GM12875 (cell line): Measurements from ENCODE around the gene GDF9.

ENCODE experiments used
- H3K4me3 ChIP-seq: one replicate; pipeline ENCODE4 v1.5.1; 2011; ENCODE audit warnings: low read depth, low read length, control low read depth
- TF ChIP-seq, protein P1 (sequence below): IDR thresholded peaks from 2 replicates; pipeline ENCODE4 v1.5.1; 2011; ENCODE audit warnings: low read depth, mild to moderate bottlenecking, control low read depth, inconsistent platforms, low read length, moderate library complexity, borderline replicate concordance; ENCODE audit not compliant: insufficient read depth

Gene GDF9

DNA sequence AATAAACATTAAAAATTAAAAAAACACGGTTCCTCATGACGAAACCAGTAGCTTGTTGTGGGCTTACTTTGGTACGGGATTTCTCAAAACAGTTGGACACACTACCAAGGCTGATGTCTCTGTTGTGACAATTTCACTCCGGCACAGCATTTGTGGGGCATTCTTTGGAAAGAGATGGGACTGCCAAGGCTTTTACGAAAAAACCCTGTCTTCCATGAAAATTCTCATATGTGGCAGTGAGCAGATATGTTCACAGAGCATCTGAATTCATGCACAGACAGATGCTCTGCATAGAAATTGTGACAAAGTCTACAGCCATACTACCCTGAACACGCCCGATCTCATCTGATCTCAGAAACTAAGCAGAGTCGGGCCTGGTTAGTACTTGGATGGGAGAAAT is 18.0 kb downstream of the GDF9 start:
- TF ChIP-seq, protein P1, sequence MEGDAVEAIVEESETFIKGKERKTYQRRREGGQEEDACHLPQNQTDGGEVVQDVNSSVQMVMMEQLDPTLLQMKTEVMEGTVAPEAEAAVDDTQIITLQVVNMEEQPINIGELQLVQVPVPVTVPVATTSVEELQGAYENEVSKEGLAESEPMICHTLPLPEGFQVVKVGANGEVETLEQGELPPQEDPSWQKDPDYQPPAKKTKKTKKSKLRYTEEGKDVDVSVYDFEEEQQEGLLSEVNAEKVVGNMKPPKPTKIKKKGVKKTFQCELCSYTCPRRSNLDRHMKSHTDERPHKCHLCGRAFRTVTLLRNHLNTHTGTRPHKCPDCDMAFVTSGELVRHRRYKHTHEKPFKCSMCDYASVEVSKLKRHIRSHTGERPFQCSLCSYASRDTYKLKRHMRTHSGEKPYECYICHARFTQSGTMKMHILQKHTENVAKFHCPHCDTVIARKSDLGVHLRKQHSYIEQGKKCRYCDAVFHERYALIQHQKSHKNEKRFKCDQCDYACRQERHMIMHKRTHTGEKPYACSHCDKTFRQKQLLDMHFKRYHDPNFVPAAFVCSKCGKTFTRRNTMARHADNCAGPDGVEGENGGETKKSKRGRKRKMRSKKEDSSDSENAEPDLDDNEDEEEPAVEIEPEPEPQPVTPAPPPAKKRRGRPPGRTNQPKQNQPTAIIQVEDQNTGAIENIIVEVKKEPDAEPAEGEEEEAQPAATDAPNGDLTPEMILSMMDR = no peak
- no peak overlapping the region for H3K4me3 ChIP-seq

DNA sequence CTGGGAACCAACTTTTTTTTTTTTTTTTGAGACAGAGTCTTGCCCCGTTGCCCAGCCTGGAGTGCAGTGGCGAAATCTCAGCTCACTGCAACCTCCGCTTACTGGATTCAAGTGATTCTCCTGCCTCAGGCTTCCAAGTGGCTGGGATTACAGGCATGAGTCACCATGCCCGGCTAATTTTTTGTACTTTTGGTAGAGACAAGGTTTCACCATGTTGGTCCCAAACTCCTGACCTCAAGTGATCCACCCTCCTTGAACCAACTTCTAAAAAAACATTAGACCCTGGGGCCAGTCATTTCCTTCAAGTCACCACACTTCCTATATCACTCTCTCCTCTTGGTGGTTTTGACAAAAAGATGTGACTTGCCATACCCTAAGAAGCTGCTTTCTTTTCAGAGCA is 25.0 kb downstream of the GDF9 start:
- TF ChIP-seq, protein P1 = no peak
- no peak overlapping the region for H3K4me3 ChIP-seq

DNA sequence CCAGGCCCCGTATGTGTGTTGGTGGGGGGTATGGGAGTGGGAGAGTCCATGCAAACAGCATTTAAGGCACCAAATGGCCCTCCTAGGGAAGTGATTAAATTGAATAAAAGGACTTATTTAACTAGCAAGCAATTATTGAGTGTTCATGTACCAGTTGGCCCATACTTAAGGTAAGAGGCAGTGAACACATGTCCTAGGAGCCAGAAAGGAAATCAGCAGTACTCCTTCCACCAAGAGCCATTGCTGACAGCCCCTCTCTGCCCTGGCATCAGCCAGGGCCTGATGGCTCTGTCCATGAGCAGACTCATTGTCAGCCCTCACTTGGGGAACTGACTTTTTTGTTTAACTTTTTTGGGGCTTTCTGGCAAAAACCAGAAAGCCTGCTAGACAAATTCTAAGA is 25.4 kb downstream of the GDF9 start:
- no peak overlapping the region for H3K4me3 ChIP-seq
- TF ChIP-seq, protein P1 = no peak

DNA sequence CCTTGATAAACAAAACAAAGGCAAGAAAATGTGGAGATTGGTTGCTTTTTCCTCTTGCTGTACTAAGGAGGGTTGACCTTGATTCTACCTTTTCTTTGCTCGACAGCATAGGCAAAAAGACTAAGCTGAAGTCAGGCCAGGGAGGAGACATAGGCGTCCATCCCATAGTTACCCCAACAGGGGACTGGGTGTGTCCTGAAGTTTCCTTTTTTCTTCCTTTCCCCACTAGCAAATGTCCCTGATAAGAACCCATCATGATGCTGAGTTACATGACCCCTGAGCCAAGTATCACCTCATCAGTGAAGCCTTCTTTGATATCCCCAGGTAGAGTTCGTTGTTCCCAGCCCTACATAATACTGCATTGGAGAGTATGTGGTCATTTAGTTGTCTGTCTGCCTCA is 26.0 kb downstream of the GDF9 start:
- TF ChIP-seq, protein P1 = no peak

DNA sequence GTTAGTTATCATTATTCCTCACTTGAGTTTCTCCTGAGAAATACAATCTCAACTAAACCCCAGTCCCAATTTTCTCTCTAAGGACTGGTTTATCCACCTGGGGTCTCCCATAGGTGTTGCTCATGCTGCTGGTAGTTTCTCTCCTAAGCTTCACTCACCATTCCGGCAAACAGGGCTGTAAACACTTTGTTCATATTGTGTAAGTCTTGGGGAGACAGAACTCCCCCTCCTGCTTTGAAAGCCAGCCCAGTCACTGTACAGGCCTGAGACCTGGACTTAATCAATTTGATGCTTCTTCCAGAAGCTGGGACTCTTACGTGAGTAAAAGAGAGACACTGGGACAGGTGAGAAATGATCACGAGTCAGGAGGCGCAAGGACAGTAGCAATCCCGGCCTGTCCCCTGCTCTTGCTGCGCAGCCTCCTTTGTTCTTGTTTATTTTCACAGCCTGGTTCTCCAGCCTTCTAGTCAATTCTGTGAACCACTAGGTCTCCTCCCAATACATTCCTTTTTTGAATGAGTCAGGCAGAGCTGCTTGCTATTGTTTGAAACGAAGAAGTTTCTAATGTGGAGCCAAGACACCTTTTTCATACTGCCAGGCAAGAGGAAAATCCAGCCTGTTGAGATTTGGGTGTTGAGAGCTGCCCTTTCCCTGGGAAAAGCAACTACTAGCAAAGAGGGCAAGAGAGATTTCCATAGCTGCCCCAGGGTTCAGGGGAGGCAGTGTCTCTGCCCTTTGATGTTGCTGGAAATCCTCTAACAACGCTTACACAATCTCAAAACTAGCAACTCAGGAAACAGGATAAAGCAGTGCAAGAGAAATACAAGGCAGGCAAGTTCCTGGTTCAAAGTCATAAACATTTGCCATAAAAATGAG is 26.6 kb downstream of the GDF9 start:
- TF ChIP-seq, protein P1 = no peak
- H3K4me3 ChIP-seq = no peak overlapping the region

More for the DNA sequence above, 26.0 kb downstream of the GDF9 start:
- H3K4me3 ChIP-seq = no peak overlapping the region

DNA sequence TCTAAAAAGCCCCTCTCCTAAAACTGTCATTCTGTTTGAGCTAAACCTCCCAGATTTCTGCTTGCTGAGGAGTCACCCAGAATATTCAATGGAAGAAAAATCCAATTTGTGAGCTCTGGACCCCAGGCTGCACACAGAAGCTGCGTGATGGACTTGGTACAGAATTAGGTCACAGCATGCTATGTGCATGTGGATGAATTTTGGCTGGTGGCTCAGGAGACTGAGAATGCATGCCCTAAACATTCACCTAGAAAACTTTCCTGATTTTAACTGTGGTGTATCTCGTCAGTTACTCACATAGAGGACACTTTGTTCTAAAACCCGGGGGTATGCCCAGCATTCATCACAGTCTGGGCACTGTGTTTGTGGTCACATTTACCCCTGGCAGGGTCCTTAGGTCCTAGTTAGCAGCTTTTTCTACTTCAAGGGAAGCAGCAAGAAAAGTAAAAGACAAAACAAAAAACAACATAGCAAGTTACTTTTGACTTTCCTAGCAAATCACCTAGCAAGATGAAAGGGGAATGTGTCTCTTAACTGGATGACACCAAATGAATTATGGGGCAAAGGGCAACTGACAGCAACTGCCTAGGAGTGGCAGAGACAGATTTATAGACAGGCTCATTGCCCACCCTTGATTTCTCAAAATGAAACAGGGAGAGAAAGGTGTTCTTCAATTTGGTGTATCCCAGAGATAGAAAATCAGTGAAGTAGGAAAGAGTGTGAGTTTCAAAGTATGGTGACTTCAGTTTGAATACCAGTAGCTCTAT is 27.6 kb downstream of the GDF9 start:
- TF ChIP-seq, protein P1 = no peak
- no peak overlapping the region for H3K4me3 ChIP-seq
